ENCODE data around the gene MDK. TPM values are rescaled to one million over a fixed set of nuclear protein-coding genes. Genes with fewer than 3 reads are reported as not detected.

Gene MDK
- total RNA-seq, 1 experiment from 2014 or later, result 771 TPM

DNA sequence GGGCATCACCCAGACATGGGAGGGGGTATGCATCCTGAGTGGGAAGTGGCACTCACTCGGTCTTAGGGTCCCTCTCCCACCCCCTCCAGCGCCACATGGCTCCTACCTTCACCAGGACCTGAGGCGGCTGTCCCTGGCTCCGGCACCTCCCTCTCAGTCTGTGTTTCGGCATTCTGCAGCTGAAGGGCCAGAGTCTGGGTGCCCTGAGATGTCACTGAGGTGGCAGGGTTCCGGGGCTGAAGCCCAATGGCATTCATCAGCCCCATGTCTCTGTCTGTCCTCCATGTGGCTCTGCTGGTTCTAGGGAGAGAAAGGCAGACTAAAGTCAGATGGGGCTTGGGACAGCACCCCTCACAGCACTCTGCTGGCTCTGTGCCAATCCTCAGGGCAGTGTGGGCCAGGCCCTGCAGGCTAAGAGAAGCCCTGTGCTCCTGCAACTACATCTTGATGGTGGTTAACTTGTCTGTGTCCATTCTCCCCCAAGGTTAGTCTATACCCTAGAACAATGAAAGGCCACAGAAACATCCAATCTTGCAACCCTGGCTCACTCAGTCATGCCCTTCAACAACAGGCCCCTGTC, 27.0 kb downstream of the MDK start:
- Histone ChIP-seq H3K36me3 (replicated peaks; ENCODE audit: control insufficient read depth, insufficient read depth, low read length) (peaks cover 15% of the 10 kb centered on the region), H3K4me3 (ENCODE audit: insufficient read depth, low read depth, low read length) (no peak overlapping the region), H3K27me3 (ENCODE audit: control insufficient read depth, insufficient read depth, low read length) (no peaks in the 10 kb centered on the region)
- no peak for DNase-seq

DNA sequence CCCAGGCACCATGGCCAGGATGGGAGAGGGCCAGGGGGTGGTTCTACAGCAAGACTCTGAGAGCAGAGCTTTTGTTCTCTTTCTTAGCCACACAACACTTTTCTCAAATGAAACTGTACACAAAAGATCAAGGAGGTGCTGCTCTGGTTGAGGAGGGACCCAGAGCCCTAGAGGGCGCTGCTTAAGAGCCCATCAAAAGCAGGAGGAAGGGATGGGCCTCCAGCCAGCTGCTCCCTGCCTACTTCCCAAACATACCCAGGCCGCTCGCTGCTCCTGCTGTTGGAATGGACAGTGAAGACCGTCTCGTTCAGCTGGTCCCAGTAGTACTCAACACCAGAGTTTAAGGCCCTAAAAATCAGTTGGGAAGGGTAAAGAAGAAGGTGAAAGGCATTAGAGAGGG, 28.6 kb downstream of the MDK start:
- Histone ChIP-seq H3K4me3 (ENCODE audit: insufficient read depth, low read depth, low read length) (no peak overlapping the region), H3K36me3 (replicated peaks; ENCODE audit: control insufficient read depth, insufficient read depth, low read length) (peaks cover 19% of the 10 kb centered on the region), H3K27me3 (ENCODE audit: control insufficient read depth, insufficient read depth, low read length) (no peaks in the 10 kb centered on the region)
- peak; percentile 85 for DNase-seq

DNA sequence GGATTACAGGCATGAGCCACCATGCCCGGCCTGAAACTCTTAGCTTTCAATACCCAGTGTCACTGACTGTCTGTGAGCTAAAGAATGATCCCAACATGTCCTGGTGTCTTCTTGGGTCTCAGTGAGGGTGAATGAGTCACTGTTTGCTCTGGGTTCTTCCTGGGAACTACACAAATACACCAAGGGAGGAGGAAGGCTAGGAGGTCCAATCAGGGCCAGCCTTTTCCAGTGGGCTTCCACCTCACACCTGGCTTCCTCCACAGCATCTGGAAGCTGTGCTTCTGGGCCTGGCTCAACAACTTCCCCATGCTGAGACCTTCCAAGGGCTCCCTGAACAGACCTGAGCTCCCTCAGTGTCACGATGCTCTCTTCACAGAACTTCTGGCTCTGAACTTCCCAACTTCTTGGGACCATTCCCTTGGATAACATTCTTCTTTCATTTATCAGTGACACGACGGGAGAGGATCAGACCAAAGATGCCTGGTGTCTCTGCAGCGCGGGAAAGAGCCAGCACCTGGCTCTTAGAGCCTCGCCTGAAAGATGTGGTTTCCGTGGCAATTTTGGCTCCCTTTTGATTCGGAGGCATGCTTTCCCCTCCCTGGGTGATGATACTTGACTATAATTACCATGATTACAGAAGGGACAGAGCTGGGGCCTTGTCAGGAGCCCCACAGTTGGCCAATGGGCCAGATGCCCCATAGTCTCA, 32.4 kb downstream of the MDK start:
- Histone ChIP-seq H3K27me3 (ENCODE audit: control insufficient read depth, insufficient read depth, low read length) (no peaks in the 10 kb centered on the region), H3K4me3 (ENCODE audit: insufficient read depth, low read depth, low read length) (no peak overlapping the region), H3K36me3 (replicated peaks; ENCODE audit: control insufficient read depth, insufficient read depth, low read length) (peaks cover 16% of the 10 kb centered on the region)
- no peak for DNase-seq

DNA sequence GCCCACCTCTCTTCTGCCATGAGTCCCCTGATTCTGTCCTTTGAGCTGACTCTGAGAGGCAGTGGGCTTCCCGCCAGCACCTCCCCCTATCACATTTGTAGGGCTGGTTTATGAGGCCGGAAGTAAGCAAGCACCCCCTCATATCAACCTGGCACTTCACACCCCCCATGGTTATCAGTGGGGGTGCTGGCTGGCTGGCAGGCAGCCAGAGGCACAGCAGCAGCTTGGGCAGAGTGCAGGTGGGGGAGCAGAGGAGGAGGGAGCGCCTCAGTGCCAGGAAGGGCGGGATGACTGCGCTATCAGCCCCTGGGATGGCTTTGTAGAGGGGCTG, 33.0 kb downstream of the MDK start:
- H3K27me3 ChIP-seq (ENCODE audit: control insufficient read depth, insufficient read depth, low read length), result no peaks in the 10 kb centered on the region
- DNase-seq, result no peak
- no peak overlapping the region for H3K4me3 ChIP-seq (ENCODE audit: insufficient read depth, low read depth, low read length)
- H3K36me3 ChIP-seq (replicated peaks; ENCODE audit: control insufficient read depth, insufficient read depth, low read length), result peaks cover 16% of the 10 kb centered on the region

DNA sequence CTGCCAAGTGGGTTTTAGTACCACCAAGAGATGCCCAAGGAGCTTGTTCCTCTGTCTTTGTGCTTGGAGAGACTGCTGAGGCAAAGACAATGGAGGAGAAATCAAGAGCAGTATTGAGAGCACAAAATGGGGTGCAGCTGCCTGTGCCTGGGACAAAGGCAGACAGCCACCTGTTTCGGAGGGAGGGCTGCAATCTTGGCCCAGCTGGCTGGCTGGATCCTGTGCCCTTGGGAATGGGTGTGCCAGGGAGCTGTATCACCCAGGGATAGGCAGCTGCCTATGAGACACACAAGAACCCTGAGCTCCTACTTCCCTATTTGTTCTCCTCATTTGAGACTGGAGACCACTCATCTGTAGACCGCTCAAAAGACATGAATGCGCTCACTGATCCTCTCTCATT, 33.4 kb downstream of the MDK start:
- Histone ChIP-seq H3K4me3 (ENCODE audit: insufficient read depth, low read depth, low read length) (no peak overlapping the region), H3K27me3 (ENCODE audit: control insufficient read depth, insufficient read depth, low read length) (no peaks in the 10 kb centered on the region), H3K36me3 (replicated peaks; ENCODE audit: control insufficient read depth, insufficient read depth, low read length) (peaks cover 14% of the 10 kb centered on the region)
- no peak for DNase-seq

DNA sequence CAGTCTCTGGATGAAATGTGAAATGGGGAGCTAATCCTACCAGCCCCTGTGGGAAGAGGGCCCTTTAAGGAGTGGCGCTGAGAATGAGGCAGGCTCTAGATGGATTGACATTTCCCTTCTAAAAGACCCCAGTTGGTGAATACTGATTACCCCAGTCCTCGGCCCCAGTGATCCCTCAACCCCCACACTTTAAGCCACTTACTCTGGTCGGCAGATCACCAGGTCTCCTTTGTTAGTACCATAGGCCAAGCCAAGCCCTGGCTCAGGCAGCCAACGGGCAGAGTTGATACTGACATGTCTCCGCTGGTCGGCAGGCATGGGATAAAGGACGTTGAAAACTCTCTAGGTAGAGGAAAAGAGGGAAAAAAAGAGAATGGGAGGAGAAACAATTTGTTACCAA, 36.2 kb downstream of the MDK start:
- peak; percentile 63 for DNase-seq
- H3K27me3 ChIP-seq (ENCODE audit: control insufficient read depth, insufficient read depth, low read length), result no peaks in the 10 kb centered on the region
- H3K36me3 ChIP-seq (replicated peaks; ENCODE audit: control insufficient read depth, insufficient read depth, low read length), result peaks cover 15% of the 10 kb centered on the region
- H3K4me3 ChIP-seq (ENCODE audit: insufficient read depth, low read depth, low read length), result no peak overlapping the region

DNA sequence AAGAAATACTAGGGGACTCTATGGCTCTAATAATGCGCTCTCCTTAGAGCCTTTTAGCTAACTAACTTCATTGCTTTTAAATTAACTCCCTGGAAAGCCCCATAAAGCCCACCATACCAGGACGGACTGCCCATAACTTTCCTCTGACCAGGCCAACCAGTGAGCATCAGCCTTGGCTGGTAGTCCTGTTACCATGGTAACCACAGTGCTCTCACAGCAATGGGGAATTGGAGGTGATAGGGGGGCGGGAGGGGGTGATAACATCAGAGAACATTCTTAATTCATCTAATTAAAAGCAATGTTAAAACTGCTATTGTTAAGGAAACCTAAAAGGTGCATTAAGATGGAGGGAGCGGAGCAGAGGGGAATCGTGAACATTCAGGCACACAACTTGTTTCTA, 37.3 kb downstream of the MDK start:
- no peak for DNase-seq
- Histone ChIP-seq H3K4me3 (ENCODE audit: insufficient read depth, low read depth, low read length) (no peak overlapping the region), H3K36me3 (replicated peaks; ENCODE audit: control insufficient read depth, insufficient read depth, low read length) (peaks cover 12% of the 10 kb centered on the region), H3K27me3 (ENCODE audit: control insufficient read depth, insufficient read depth, low read length) (no peaks in the 10 kb centered on the region)

DNA sequence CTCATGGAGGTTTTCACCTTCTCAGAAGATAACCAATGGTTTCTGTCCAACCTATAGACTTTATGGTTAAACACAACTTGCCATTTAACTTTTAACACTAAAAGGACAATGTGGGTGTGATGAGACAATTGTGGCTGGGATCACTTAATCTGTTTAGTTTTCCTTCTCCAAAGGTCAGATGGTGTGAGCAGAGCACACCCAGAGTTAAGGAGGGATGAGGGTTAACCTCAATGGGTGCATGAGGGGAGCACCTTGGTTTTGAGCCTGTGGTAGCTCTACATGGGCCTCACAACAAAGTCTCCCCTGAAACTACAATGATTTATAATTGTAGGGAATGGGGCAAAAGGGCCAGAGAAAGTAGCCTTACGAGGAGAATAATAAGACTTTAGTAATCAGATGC, 39.0 kb downstream of the MDK start:
- peaks cover 7% of the 10 kb centered on the region for H3K36me3 ChIP-seq (replicated peaks; ENCODE audit: control insufficient read depth, insufficient read depth, low read length)

DNA sequence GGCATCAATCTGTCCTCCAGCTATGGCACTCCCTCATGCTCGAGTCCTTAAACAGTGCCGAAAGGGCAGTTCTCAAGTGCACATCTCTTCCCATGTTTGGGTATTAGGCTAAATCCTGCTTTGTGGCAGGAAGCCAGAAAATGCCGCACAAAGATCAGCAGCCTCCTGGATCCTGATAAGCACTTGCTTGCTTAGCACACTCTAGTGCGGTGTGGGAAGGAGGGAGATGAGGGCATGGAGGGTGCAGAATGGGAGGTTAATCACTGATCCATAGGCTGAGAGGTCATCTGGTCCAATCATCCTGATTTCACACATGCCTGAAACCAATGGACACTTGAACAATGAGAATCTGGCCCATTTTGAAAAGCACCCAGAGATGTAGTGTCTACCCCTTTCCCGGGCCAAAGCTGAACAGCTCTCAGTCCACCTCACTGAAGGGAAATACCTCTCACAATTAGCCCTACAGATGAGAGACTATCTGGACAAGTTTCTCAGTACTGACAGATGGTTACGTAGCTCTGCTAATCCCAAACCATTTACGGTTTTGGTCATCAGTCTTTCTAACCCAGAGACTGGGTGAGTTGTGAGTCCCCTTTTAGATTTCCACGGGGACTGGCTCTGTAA, 39.9 kb downstream of the MDK start:
- Histone ChIP-seq H3K4me3 (ENCODE audit: insufficient read depth, low read depth, low read length) (no peak overlapping the region), H3K36me3 (replicated peaks; ENCODE audit: control insufficient read depth, insufficient read depth, low read length) (peaks cover 3% of the 10 kb centered on the region), H3K27me3 (ENCODE audit: control insufficient read depth, insufficient read depth, low read length) (no peaks in the 10 kb centered on the region)
- DNase-seq, result no peak

More for the DNA sequence above, 39.0 kb downstream of the MDK start:
- Histone ChIP-seq H3K27me3 (ENCODE audit: control insufficient read depth, insufficient read depth, low read length) (no peaks in the 10 kb centered on the region), H3K4me3 (ENCODE audit: insufficient read depth, low read depth, low read length) (no peak overlapping the region)
- no peak for DNase-seq

DNA sequence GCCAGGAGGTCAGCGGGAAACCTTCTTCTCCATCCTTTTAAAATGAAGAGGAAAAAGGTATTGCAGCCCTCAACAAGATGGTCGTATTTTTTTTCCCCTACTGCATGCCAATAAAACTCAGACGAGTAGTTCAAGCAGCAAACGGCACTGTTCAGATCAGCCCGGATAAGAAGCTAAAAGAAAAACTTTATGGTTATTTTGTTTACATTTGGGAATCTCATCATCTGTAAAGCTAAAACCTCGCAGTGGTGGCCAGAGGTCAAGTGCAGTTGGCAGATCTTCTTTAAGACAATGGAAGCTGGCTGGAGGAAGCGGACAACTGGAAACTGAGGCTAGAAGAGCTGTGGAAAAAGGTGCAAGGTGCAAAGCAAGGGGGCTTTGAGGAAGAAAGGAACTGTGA, 41.1 kb downstream of the MDK start:
- H3K36me3 ChIP-seq (replicated peaks; ENCODE audit: control insufficient read depth, insufficient read depth, low read length), result peaks cover 1% of the 10 kb centered on the region

DNA sequence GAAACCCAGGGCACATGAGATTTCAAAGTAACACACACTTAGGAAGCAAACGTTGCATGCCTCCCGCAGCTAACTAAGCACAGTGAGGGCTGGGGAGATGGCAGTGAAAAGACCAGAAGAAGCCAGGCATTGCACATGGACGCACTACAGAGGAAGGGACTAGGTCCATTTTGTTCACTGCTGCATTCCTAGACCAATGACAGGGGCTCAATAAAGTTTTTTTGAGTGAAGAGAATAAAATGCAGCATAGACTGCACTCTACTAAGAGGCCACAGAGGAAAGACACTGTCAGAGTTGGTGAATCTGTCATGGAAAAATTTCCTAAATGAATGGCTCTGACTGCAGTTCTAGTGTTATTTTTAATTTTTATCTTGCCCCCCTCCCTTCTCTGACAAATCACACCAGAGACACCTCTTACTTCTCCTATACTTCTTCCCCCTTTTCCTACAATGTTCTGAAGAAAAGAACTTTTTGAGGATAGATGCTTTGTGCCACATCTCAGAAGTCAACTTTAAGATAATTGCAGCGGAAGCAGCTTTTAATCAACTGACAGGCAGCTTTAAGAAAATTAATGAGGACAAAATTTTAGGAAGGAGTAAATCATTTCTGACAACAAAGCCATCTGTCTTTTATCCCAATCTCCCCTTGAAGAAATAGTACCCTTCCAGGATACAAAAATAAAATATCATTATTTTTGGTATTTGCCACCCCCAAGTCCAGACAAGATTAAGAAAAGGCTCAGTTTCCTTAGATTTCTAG, 44.9 kb downstream of the MDK start:
- H3K4me3 ChIP-seq (ENCODE audit: insufficient read depth, low read depth, low read length), result no peak overlapping the region
- DNase-seq, result no peak
- H3K27me3 ChIP-seq (ENCODE audit: control insufficient read depth, insufficient read depth, low read length), result no peaks in the 10 kb centered on the region
- peaks cover 3% of the 10 kb centered on the region for H3K36me3 ChIP-seq (replicated peaks; ENCODE audit: control insufficient read depth, insufficient read depth, low read length)

More for the DNA sequence above, 41.1 kb downstream of the MDK start:
- Histone ChIP-seq H3K4me3 (ENCODE audit: insufficient read depth, low read depth, low read length) (no peak overlapping the region), H3K27me3 (ENCODE audit: control insufficient read depth, insufficient read depth, low read length) (no peaks in the 10 kb centered on the region)
- no peak for DNase-seq

DNA sequence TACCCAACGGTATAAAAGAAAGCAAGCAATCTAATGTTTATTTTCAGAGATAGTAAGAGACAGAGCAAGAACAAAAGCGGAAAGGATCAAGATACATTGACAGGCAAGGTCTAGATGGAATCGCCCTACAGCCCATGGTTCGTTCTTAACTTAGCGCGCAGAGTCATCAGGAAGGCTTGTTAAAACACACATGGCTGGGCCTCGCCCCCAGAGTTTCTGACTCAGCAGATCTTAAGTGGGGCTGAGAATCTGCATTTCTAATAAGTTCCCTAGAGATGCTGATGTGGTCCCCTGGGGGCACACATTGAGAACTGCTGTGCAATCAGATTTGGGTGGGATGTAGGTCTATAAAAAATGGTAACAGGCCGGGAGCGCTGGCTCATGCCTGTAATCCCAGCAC, 45.9 kb downstream of the MDK start:
- DNase-seq, result no peak
- no peaks in the 10 kb centered on the region for H3K27me3 ChIP-seq (ENCODE audit: control insufficient read depth, insufficient read depth, low read length)
- peaks cover 2% of the 10 kb centered on the region; the same call in 1 of the 2 replicates for H3K36me3 ChIP-seq (replicated peaks; ENCODE audit: control insufficient read depth, insufficient read depth, low read length)
- no peak overlapping the region for H3K4me3 ChIP-seq (ENCODE audit: insufficient read depth, low read depth, low read length)

DNA sequence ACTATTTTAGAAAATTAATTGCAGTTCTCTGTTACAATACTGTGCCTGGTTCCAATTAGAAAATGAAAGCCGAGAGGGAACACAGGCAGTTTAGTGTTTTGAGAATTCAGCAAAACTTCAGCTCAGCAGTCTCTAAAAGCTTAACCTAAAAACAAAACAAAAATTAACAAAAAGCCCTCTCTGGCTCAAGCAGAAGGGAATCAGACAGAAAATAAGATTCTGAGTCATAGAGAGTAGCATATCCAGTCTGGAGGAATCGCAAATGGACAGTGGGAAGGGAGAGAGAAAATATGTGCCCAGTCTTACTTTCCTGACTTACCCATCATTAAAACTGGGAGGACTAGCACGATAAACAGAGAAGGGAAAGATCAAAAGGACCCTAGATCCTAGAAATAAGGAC, 48.2 kb downstream of the MDK start:
- no peak for DNase-seq
- Histone ChIP-seq H3K36me3 (replicated peaks; ENCODE audit: control insufficient read depth, insufficient read depth, low read length) (peaks cover 9% of the 10 kb centered on the region), H3K4me3 (ENCODE audit: insufficient read depth, low read depth, low read length) (no peak overlapping the region), H3K27me3 (ENCODE audit: control insufficient read depth, insufficient read depth, low read length) (no peaks in the 10 kb centered on the region)

DNA sequence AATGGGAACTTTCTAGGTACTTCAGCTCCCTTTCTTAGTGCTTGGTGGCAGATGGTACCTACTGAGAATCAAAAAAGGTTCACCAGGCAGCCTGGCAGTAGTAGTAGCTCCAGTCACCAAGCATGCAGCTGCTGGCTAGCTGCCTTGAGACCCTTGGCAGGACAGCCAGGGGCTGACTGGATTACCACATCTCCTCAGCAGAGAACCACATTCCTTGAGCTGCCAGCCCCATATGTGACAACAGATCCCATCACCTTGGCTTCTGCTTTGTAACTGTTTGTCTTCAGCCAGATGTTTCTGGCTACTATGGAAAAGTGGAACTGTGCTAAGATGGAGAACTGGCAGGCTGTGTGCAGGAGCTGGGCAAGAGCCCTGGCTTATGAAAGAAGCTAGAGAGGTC, 49.7 kb downstream of the MDK start:
- no peak for DNase-seq
- Histone ChIP-seq H3K4me3 (ENCODE audit: insufficient read depth, low read depth, low read length) (no peak overlapping the region), H3K27me3 (ENCODE audit: control insufficient read depth, insufficient read depth, low read length) (no peaks in the 10 kb centered on the region), H3K36me3 (replicated peaks; ENCODE audit: control insufficient read depth, insufficient read depth, low read length) (peaks cover 10% of the 10 kb centered on the region)
